Measurements from ENCODE around the gene ATPAF2. TPM values are rescaled to one million over a fixed set of nuclear protein-coding genes. Genes with fewer than 3 reads are reported as not detected.

Gene ATPAF2
- total RNA-seq, 2 donors from 2014 or later = 32.2 to 35.0 TPM

DNA sequence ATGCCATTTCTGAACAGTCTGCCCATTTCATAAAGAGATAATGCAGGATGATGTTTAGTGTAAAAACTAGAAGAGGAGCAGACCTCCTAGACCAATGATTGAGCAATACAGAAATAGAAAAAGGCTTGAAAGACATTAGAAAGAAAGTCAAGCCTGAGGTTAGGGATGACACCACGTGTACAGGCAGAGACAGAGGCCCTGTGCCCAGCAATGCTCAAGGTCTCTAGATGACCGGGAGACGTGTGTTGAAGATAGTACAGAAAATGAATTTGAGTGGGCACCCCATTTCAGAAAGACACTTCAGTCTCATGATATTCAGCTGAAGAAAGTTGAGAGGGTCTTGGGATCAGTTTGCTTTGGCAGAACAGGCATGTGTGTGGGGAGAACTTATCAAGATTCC, 5.6 kb upstream of the ATPAF2 start:
- Mint-ChIP-seq H3K9me3 (no peaks in the 10 kb centered on the region), H3K36me3 (peaks cover 9 to 10% of the 10 kb centered on the region in 2 donors), H3K27ac (no peak overlapping the region)
- DNase-seq (ENCODE audit: low spot score in 2 of 2) (no peak), ATAC-seq (no peak)

DNA sequence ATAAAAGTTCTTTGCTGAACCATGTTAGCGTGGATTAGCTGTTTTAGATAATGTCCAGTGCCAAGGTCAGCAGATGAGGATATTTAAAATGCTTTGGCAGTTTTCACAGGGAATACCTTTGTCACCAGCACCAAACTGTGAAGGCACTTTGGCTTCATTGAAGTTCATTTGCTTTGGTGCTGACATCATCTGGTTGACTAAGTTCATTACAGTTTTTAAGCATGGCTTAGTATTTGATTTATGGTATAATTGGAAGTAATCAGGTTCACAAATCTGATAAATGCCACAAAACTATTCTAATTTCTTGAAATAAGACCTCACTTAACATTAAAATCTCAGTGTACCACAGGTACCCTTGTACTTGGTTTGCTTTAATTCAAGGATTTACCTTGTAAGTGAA, 4.5 kb upstream of the ATPAF2 start:
- no peaks in the 10 kb centered on the region for H3K9me3 Mint-ChIP-seq
- ATAC-seq = no peak

DNA sequence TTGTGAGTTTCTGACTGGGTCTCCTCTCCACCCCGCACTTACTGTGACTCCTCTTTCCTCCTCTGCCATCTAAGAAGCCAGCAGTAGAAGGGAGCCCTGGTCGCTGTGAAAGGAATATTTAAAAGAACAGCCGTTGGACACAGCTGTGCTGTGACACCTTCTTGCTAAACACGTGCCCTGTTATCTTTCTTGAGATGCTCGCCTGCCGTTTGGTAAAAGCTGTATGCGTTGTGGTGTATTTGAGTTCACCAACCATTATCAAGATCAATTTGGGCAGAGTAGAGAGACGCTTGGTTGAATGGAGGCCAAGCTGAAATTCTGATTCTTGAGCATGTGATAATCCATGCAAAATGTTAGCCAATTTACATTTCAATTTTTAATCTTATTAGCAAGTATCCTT, 4.0 kb upstream of the ATPAF2 start:
- ATAC-seq = no peak
- Mint-ChIP-seq H3K36me3 (peaks cover 16 to 21% of the 10 kb centered on the region in 2 donors), H3K9me3 (no peaks in the 10 kb centered on the region), H3K27ac (no peak overlapping the region)
- DNase-seq (ENCODE audit: low spot score in 2 of 2) = no peak

More for the DNA sequence above, 4.5 kb upstream of the ATPAF2 start:
- peaks cover 16 to 19% of the 10 kb centered on the region in 2 donors for H3K36me3 Mint-ChIP-seq
- no peak for DNase-seq (ENCODE audit: low spot score in 2 of 2)
- no peak overlapping the region for H3K27ac Mint-ChIP-seq

DNA sequence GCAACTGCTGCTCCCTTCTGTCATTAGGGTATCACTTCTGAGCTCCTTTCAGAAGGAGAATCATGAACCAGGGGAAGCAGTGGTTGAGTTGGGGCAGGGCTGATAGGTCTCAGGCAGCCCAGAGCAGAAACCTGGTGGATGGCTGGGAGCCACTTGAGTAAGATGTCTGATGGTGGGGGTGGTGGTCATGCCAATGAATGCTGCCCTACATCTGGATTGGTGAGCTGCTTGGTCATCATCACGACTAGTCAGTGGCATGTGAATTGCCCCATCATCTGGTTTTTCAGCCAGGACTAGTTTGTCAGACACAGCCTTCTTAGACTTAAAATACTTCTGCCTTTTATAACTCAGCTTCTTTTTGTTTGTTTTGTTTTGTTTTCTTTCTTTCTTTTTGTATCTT, 2.8 kb upstream of the ATPAF2 start:
- no peak for DNase-seq (ENCODE audit: low spot score in 2 of 2)
- peaks cover 21 to 24% of the 10 kb centered on the region in 2 donors for H3K36me3 Mint-ChIP-seq
- H3K9me3 Mint-ChIP-seq = no peaks in the 10 kb centered on the region
- no peak overlapping the region for H3K27ac Mint-ChIP-seq
- no peak for ATAC-seq

DNA sequence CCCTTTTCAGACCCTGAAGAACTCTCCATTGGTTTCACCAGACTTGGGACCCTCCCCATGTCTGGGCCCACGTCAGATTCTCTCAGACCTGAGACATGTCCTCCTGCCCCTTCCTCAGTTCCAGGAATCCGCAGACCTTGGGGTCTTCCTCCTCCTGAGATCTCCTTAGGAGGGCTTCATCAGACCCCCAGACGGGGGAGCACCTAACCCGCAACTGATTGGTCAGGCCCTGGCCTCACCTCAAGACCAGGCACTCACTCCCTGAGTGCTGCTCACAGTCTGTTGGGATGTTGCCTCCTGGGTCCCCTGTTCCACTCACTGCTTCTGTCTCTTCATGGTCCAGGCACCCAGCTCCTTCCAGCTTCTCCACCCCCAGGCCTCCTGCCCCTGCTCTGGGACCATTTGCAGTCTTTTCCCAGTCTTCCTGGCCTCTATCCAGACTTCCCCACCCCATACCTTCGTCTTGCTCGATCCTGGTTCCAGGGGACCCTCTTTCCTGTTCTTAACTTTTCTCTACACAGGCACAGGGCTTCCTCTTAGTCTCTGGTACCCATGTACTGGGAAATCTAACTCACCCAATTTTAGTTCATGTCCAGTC, 1.4 kb upstream of the ATPAF2 start:
- no peak for DNase-seq (ENCODE audit: low spot score in 2 of 2)
- H3K36me3 Mint-ChIP-seq = peaks cover 21 to 24% of the 10 kb centered on the region in 2 donors

DNA sequence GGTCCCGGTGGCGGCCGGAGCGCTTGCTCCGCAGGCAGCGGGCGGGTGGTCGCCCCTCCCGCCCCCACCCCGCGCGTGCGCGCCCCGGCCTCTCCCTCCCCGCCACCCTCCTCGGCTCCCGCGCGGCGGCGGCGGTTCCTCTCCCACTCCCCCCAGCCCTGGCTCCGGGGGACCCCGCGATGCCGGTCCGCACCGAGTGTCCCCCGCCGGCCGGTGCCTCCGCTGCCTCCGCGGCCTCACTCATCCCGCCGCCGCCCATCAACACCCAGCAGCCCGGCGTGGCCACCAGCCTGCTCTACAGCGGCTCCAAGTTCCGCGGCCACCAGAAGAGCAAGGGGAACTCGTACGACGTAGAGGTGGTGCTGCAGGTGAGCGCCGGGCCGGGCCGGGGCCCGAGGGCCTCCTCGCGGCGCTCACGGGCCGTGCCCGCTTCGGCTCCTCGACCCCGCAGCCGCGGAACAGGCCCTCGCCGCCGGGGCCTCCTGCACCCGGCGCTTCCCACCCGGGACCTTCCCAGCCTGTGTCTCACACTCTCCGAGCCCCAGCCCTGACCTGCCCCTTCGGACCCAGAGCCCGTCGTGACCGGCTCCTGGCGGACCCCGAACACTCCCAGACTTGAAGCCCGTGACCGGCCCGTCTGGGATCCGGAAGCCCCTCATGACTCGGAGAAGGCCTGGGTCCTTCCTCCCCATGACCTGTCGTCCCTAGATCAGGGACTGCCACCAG, 730 bp upstream of the ATPAF2 start:
- peak in 1 of 2 donors; percentile 64 for DNase-seq (ENCODE audit: low spot score in 2 of 2)
- Mint-ChIP-seq H3K36me3 (peaks cover 21 to 24% of the 10 kb centered on the region in 2 donors), H3K9me3 (no peaks in the 10 kb centered on the region), H3K27ac (peak overlapping the region; percentile 93 to 94)
- ATAC-seq = peak; percentile 28 to 47

More for the DNA sequence above, 1.4 kb upstream of the ATPAF2 start:
- ATAC-seq = no peak
- H3K27ac Mint-ChIP-seq = peak overlapping the region; percentile 93 to 94
- no peaks in the 10 kb centered on the region for H3K9me3 Mint-ChIP-seq

DNA sequence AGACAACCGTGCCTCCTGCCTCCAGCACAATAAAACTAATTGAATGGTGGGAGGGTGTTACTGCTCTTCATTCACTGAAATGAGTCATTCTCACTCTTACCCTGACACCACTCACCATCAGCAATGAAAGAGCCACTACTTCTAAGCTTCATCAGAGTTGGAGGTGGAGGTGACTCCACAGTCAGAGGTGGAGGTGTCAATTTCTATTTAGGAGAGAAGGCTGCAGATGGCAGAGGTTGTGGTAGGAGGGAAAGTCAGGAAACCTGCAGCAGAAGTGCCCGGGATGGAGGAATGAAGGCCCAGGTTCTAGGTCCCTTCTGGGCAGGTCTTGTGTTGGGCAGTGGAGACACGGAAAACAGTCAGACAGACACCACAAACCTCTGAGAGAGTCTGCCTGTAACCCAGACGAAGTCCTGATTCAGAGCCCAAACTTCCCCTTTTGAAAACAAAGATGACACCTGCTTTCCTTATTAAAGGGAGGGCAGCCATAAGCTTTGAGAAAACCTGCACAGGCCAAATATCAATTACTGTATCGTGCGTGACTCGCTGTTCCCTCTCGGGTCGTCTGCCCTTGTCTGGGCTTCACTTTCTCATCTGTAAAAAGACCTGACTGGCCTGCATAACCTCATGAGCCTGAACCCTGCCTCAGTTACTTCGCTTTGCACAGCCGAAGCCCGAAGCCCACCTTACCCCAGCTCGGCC, 668 bp downstream of the ATPAF2 start:
- DNase-seq (ENCODE audit: low spot score in 2 of 2) (peak in 1 of 2 donors; percentile 33), ATAC-seq (peak; percentile 24 to 54)
- peak overlapping the region; percentile 93 to 97 for H3K27ac Mint-ChIP-seq
- peaks cover 21 to 24% of the 10 kb centered on the region in 2 donors for H3K36me3 Mint-ChIP-seq
- H3K9me3 Mint-ChIP-seq = no peaks in the 10 kb centered on the region

DNA sequence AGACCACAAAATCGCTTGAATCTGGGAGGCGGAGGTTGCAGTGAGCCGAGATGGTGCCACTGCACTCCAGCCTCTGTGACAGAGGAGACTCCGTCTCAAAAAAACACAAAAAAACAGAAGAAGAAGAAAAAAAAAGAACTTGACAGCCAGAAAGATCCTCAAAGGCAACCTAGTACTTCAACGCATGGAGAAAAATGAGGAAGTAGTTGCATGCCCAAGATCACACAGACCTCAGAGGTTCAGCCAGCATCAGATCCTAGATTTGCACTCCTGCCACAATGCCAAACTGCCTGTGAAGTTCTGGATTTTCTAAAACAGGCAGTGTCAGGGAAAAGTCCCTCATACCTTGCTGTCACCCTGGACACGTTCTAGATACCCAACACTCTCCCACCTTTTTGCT, 1.5 kb downstream of the ATPAF2 start:
- Mint-ChIP-seq H3K27ac (peak overlapping the region; percentile 93 to 97), H3K36me3 (peaks cover 21 to 24% of the 10 kb centered on the region in 2 donors), H3K9me3 (no peaks in the 10 kb centered on the region)
- ATAC-seq (no peak), DNase-seq (ENCODE audit: low spot score in 2 of 2) (no peak)

DNA sequence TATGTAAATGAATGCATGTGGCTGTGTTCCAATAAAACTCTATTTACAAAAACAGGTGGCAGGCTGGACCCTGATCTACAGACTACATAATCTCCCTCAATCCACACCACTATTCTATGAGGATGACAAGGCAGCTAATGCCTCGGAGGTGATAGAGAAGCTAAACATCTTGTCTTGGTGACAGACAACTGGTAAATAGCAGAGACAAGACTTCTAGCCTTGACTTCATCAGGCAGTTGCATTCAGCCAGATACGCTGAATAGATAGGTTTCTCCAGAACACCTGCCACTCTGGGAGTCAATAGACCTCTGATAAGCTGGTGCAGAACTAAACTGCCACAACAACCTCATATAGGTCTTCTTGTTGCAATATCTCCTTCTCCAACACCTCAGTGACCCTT, 3.3 kb downstream of the ATPAF2 start:
- Mint-ChIP-seq H3K9me3 (no peaks in the 10 kb centered on the region), H3K27ac (no peak overlapping the region), H3K36me3 (peaks cover 20 to 22% of the 10 kb centered on the region in 2 donors)
- ATAC-seq = no peak
- DNase-seq (ENCODE audit: low spot score in 2 of 2) = no peak

DNA sequence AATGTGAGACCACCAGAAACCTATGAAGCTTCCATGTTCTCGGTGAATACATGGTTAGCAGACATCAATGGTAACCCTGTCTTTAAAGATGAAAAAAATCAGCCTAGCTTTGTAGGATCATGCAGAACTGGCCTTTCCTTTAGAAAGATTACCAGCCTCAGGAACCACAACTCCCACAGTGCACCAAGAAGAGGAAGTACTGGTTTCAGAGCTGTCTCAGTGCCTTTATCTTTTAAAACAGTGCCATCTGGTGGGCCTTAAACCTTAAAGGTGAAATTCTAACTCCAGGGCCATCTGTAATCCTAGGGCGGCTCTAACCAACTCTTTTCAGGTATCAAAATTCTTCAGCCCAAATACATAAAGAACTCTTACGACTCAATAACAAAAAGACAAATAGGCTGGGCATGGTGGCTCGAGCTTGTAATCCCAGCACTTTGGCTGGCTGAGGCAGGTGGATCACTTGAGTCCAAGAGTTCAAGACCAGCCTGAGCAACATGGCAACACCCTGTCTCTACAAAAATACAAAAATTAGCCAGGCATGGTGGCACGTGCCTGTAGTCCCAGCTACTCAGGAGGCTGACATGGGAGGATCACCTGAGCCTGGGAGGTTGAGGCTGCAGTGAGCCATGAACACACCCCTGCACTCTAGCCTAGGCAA, 5.4 kb downstream of the ATPAF2 start:
- no peak overlapping the region for H3K27ac Mint-ChIP-seq

DNA sequence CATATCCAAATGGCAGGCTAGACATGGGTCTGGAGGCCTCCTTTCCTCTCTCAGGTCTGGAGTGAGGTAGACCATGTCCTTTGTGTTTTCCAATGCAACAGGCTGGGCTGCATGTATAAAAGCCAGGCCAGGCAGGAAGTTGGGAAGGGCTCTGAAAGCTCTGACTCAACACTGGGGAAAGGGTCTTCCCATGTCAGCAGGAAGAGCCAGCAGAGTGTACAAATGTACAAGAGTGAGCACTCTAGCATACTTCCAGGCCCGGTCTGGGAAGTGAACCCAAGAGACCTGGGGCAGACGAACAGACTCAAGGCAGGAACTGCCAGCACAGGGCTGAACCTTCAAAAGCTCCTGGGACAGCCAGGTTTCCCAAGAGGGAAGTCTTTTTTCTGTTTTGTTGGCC, 7.0 kb downstream of the ATPAF2 start:
- Mint-ChIP-seq H3K9me3 (no peaks in the 10 kb centered on the region), H3K27ac (peak overlapping the region in 1 of 2 donors; percentile 55), H3K36me3 (peaks cover 0 to under 1% of the 10 kb centered on the region in 2 donors)
- DNase-seq (ENCODE audit: low spot score in 2 of 2) (no peak), ATAC-seq (no peak)

More for the DNA sequence above, 5.4 kb downstream of the ATPAF2 start:
- peaks cover 5% of the 10 kb centered on the region in 2 donors for H3K36me3 Mint-ChIP-seq
- H3K9me3 Mint-ChIP-seq = no peaks in the 10 kb centered on the region
- DNase-seq (ENCODE audit: low spot score in 2 of 2) (peak in 1 of 2 donors; percentile 58), ATAC-seq (peak; percentile 76 to 81)

DNA sequence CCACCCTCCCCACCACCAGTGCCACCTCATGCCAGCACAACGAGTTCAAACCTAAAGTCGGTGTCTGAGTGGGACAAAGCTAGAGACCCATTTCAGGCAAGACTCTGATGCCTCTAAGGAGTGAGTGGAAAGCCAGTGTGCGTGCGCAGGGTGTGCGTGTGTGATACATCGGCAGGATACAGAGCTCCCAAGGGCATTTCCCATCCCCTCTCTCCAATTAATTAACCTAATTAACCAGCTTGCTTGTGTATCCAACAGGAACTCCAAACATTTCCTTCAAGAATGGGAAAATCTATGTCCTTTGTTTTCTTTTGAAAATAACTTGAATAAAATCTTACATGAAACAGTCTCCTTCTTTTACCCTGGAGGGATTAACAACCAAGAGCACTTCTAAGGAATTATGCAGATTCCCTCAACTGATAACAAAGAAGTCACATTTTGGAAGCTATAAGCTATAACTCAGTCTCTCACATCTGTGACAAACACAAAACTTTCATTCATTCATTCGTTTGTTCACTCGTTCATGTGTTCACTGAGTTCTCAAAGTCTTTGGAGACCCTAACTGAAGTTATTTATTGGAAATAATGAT, 9.9 kb downstream of the ATPAF2 start:
- no peaks in the 10 kb centered on the region for H3K9me3 Mint-ChIP-seq
- no peak for ATAC-seq
- peaks cover 0 to 6% of the 10 kb centered on the region in 2 donors for H3K36me3 Mint-ChIP-seq
- DNase-seq (ENCODE audit: low spot score in 2 of 2) = no peak
- H3K27ac Mint-ChIP-seq = no peak overlapping the region

DNA sequence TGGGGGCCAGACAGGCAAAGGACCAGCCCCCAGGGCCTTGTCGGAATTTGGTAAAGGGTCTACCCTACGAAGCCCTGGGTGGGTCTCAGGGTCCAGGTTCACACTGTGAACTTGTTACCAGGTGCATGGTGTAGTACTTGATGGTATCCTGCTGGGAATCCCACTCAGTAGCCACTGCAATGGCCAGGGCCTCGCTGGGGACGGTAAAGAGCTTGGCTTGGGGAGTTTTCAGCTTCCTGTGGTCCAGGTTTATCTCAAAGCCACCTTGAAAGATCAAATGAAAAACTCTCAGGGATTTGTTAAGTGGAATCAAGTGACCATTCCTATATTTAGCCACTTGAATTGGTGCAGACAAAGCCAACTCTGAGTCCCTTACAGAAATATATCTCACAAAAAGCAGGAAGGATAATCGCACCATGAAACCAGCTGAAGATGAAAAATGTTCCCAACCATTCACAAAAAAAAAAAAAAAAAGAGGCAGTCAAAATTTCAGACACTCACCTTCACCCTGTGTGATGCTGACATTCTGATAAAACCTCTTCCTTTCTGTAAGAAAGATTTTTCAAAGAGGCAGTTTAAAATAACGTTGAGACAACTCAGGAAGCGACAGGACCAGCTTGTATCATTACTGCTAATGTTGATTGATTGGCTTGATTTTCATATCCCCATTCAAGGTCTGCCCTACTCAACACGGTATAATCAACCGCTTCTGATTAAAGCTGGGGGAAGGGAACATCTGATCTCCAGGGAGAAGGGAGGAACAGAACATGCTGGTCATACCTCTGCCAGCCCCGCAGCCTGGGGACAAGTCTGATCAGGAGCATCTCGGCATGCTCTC, 10.6 kb downstream of the ATPAF2 start:
- H3K36me3 Mint-ChIP-seq = peaks cover 0 to 6% of the 10 kb centered on the region in 2 donors
- ATAC-seq (no peak), DNase-seq (ENCODE audit: low spot score in 2 of 2) (no peak)
- H3K27ac Mint-ChIP-seq = no peak overlapping the region
- no peaks in the 10 kb centered on the region for H3K9me3 Mint-ChIP-seq

DNA sequence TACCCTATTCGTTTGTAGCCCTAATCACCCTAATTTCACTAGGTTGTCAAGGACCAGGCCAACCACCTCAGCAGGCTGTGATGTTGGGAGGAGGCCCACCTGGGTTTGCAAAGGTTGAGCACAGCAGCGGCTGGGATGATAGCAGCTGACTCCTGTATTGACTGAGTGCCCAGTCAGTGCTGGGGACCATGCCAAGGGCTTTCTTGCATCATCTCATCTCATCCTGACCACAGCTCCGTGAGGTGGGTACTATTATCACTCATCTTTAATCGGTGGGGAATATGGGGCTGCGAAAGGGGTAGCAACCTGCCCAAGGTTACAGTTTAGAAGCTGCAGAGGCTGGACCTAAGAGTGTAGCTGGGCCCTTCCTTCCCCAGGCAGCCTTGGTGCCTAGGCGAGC, 11.7 kb downstream of the ATPAF2 start:
- DNase-seq (ENCODE audit: low spot score in 2 of 2) (no peak), ATAC-seq (no peak)
- H3K9me3 Mint-ChIP-seq = no peaks in the 10 kb centered on the region
- H3K27ac Mint-ChIP-seq = no peak overlapping the region
- peaks cover 0 to 6% of the 10 kb centered on the region in 2 donors for H3K36me3 Mint-ChIP-seq

DNA sequence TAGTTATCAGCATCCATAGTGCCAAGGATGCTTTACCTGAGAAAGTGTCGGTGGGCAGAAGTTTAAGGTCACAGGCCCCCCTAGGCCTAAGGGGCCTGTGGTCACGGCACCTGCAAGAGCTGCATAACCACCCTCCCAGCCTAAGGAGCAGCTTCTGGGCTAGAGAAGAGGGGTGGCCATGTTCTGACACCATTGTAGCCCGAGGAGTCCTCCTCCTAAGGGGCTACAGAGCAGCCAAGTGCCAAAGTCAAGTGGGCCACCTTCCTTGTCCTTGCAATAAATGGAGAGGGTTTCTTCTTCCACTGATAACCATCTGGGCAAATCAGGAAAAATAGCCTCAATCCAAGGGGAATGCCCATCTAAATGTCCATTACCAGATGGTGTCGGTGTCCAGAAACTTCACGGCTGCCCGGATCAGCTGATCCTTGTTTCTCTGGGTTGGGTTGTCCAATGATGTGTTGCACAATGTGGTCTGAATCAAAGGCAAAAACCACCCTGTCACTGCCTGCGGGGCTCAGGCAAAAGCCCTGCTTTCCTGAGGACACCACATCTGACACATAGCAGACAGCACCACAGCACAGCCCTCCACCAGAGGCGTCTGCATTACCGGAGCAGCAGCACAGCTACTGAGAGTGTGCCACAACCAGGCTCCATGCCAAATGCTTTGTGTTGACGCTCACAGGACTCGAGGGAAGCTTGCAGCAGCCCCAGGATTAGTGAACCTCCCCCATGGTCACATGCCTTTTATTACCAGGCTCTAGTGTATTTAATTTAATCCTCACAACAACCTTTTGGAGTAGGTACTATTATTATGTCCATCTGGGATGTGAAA, 12.8 kb downstream of the ATPAF2 start:
- Mint-ChIP-seq H3K9me3 (no peaks in the 10 kb centered on the region), H3K27ac (peak overlapping the region; percentile 22 to 47), H3K36me3 (peaks cover 0 to 6% of the 10 kb centered on the region in 2 donors)
- ATAC-seq (peak; percentile 49 to 74), DNase-seq (ENCODE audit: low spot score in 2 of 2) (no peak)
